NB4 (cell line): ENCODE measurements around the gene TLE2.

Experiments
- CTCF ChIP-seq: IDR thresholded peaks from one replicate; pipeline ENCODE4 v1.5.1; 2012; ENCODE audit warnings: low read depth, low read length
- POLR2A ChIP-seq: IDR thresholded peaks from 2 replicates; pipeline ENCODE4 v1.6.1; 2011; ENCODE audit warnings: mild to moderate bottlenecking; ENCODE audit not compliant: insufficient read length; ENCODE audit errors: extremely low read depth

- no peak for TF ChIP-seq CTCF
- no peak for TF ChIP-seq POLR2A
These were observed 35.5 kb downstream of the TLE2 start for GRCh38 chr19:2993579-2993978.
